GM18511 (cell line): ENCODE data around the gene PDE10A.

Experiments used
- ATAC-seq: cut with Tn5 transposase; IDR thresholded peaks from one replicate; pipeline ENCODE4 v1.9.1; 2021; ENCODE audit warnings: mild to moderate bottlenecking, moderate library complexity; ENCODE audit not compliant: unreplicated experiment

Gene PDE10A

GRCh38 chr6:165426892-165427291, 236.1 kb downstream of the PDE10A start:
- ATAC-seq, result no peak

DNA sequence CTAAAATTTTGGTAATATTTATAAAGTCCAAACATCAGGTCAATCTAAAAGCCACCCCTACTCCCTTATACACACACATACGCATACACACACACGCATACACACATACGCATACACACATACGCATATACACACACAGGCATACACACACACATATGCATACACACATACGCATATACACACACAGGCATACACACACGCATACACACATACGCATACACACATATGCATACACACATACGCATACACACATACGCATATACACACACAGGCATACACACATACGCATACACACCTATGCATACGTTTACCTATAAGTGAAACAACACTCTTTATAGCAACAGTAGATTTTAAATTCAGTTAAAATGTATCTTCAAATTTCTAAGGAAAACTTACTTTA, 240.8 kb downstream of the PDE10A start:
- no peak for ATAC-seq

DNA sequence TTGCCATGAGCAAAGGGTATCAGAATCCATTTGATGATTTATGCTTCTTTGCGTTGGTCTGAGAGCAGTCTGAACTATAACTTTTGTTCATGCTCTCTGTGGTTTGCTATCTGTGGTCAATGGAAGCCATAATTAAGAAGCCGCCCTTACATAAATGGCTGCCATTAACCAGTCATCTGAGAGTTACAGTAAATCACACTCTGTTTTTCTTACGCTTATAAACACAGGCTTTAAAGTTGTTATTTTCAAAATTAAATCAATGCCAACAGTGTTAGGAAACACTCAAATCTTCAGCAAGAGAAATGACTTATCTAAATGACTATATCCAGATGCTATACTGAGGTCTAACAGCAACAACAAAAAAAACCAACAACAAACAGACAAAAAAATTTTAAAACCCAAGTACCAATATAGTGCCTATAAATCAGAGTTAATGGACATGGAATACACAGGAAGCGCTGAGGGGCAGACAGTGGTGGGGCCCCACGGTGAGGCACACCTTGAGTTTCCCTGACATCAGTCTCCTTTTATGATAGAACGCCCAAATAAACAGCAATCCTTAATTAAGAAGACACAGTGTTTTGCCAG, 245.7 kb downstream of the PDE10A start:
- ATAC-seq, result no peak

DNA sequence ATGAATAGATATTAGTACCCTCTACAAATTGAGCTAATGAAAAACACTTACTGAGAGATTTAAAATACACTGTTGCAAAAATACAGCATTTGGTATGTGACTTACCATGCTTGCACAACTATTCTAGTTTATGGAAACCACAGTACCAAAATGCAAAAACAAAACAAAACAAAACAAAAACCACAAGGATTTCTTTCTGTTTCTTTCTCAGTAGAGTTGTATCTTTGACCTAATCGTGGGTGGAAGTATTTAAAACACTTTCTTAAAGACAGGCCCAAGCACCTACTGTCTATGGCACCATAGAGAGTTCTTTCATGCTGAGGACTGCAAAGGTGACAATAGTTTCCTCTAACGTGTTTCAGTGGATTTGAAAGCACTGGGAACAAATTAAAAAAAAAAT, 258.3 kb downstream of the PDE10A start:
- ATAC-seq, result no peak

DNA sequence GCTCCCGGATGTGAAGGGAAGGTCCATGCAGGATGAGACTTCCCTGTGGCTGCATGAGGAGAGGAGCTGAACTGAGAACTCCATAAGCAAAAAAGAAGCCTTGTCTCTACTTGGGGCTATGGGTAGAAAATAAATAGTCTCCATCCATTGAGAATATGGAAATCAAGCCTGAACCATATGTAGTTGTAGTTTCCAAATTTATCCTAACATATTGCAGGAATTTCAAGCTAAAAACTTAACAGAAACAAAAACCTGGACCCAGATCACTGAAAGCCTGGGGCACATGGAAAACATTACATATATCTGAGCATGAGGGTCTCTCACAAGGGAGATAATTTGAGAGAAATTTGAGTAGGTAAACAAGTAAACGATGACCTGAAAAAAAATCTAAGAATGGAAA, 258.7 kb downstream of the PDE10A start:
- no peak for ATAC-seq

GRCh38 chr6:165403006-165403595, 259.9 kb downstream of the PDE10A start:
- no peak for ATAC-seq

DNA sequence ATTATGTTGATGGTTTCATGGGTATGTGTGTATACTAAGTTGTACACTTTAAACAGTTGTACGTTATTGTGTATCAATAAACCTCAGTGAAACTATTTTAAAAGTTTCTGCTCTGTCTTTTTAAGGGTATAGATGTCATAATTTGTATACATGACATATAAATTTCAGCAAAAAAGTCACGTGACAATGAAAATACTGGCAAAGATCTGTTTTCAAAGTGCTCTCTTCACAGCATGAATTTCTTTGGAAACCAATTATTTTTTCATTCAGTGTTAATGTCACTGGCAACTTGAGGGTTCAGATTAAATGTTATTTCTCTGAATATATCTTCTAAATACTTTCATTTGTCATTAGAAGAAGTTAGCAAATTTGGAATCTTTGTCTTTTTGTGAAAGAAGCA, 261.9 kb downstream of the PDE10A start:
- ATAC-seq, result no peak

DNA sequence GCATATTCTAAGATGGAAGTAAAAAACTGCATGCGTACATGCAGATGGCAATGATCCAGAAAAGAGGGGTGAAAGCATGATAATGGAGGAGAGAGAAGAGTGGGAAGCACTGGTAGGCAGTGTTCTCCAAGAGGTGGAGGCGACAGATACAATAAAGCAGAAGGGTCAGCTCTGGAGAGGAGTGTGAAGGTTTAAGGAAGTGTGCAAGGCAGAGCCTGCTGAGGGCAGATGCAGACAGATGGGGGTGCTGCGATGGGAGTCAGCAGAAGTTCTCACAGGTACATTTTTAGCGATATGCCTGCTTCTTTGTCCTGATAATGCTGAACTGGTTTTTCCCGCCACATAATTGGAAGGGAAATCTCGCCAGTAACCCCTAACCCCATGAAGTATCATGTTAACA, 272.6 kb downstream of the PDE10A start:
- ATAC-seq, result no peak

DNA sequence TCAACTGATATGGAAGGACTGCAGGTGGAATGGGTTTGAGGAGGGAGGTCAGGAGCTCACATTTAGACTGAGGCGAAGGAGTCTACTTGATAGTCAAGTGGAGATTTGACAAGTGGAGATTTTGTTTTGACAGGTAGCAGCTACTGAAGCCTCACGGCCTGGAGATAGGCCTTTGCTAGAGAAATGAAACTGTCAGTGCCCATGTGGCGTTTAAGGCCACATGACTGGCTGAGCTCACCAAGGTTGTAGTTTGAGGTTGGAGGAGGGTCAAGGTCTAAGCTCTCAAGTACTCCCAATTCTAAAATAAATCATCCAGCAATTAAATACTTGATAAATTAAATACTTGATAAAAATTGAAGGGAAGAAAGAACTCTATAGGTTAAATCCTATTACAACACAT, 273.5 kb downstream of the PDE10A start:
- ATAC-seq, result no peak

DNA sequence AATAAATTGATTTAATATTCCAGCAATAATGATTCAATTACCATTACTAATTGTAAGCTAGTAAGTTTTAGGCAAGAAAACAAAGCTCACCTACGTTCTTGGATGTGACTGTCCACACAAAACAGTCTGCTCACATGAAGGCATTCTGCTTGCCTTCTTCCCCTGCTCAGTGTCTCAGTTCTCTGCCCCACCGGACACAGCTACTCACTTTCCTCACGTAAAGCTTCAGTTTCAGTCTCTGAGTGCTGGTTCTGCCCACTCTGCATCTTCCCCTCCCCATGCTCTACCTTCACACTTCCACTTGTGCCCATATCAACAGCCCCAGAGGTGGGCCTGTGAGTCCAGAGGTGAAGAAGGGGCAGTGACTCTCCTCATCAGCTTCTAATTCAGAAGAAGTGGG, 279.7 kb downstream of the PDE10A start:
- no peak for ATAC-seq

- no peak for ATAC-seq
These were observed 286.9 kb downstream of the PDE10A start for GRCh38 chr6:165376100-165376499.

- no peak for ATAC-seq
These were observed 297.7 kb downstream of the PDE10A start for GRCh38 chr6:165365371-165365770.

- ATAC-seq, result no peak
These were observed 317.3 kb downstream of the PDE10A start for GRCh38 chr6:165345700-165346099.

DNA sequence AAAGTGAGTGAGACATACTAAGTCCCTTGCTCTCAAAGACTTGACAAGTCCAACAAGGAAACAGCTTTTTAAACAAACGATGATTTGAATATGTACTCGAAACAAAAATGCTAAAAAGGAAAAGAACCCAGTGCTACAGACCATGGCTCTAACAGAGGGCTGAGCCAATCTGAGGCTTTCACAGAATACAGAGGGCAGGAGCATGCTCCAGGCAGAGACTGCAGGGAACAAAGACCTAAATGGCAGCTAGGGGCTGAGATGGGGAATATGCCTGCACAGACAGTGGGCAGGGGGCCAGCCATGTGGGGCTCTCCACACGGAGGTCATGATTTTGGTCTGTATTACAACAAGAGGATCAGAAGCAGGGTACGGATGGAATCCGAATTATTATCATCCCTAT, 322.5 kb downstream of the PDE10A start:
- ATAC-seq, result no peak

DNA sequence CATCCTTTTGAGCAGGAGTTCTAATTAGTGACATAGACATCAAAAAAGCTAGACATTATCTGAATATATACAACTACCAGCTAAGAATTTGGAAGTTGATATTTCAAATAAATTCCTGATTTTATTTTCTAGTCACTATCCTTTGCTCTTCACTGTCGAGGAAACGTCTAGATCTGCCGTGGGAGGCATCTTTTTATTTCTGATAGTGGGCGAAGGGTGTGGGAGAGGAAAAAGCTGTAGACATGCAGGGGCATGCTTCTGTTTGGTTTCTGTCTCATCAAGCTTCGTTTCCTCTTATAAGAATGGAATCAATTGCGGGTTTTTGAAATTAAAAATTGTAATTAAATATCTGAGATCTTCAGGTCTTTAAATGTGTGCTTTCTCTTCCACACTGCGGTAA, 337.4 kb downstream of the PDE10A start:
- ATAC-seq, result no peak

GRCh38 chr6:165321555-165322145, 341.4 kb downstream of the PDE10A start:
- ATAC-seq, result no peak

DNA sequence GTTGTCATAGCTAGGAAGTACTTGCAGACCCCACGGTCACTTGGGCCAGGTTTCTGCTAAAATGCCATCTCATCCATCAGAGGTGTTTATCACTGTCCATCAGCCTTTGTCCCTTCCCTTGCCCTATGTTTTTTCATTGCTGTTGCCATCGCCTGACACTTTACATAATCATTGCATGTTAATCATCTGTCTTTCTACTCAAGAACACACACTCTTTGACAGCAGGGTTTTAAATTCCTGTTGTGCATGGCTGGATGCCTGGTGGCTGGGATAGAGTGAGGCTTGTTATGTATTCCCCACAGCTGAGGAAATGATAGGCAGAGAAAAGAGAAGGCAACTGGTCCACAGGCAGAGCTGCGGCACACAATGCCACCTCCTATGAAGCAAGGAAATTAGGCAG, 341.9 kb downstream of the PDE10A start:
- ATAC-seq, result no peak

DNA sequence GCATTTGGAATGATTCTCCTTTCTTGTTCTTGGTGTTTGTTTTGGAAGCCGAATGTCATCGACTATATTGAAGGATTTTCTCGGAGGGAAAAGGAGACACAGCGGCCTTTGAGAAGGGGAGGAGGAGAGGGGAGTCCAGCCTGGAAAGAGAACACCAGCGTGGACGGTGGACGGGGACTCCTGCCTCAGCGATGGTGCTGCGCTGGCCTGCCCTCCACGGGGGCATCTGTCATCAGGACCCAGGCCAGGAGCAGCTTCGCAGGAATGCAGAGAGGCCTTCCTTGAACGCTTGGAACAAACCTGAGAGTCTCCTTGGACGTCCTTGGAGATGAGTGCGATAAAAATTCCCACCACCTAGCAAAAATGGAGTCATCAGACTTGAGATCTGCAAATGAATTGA, 345.3 kb downstream of the PDE10A start:
- no peak for ATAC-seq

GRCh38 chr6:165308926-165309731, 353.9 kb downstream of the PDE10A start, which contains the start of gene C6orf118:
C6orf118 (minus strand) TSS chr6:165309605; CDS start chr6:165309586, 19 bp downstream.
- no peak for ATAC-seq

GRCh38 chr6:165306955-165307354, 356.1 kb downstream of the PDE10A start:
- ATAC-seq, result no peak

GRCh38 chr6:165301372-165302246, 361.4 kb downstream of the PDE10A start:
- ATAC-seq, result no peak
